Fibroblast of skin of left biceps (primary cell): Measurements from ENCODE around the gene USP7.
"Not testable (repeated sequence)": the region's sequence is repeated elsewhere in the genome, so short reads cannot be mapped to it uniquely, and the experiment has no call there.

Source experiments
- DNase-seq, 2 experiments: peaks; one replicate each; pipeline ENCODE4 v3.0.0-alpha.2; 2013; ENCODE audit warnings: low read depth in 2 of 2

Gene USP7

GRCh38 chr16:8963821-8964441 lies at the start of gene USP7:
USP7 (minus strand) TSS chr16:8963906; CDS start chr16:8963285, 621 bp downstream.
- DNase-seq: peak; percentile 73 to 75

GRCh38 chr16:9013508-9013864 lies 49.8 kb upstream of the USP7 start:
- no peak for DNase-seq

- DNase-seq: no peak
Observed at GRCh38 chr16:9012848-9013507, 49.3 kb upstream of the USP7 start.

- no peak for DNase-seq
Observed at GRCh38 chr16:9012330-9012729, 48.6 kb upstream of the USP7 start.

GRCh38 chr16:9008601-9009260 lies 45.0 kb upstream of the USP7 start:
- DNase-seq: peak in 1 of 2 experiments; percentile 21

- no peak for DNase-seq
Observed at GRCh38 chr16:9007177-9007794, 43.6 kb upstream of the USP7 start.

- DNase-seq: no peak
Observed at GRCh38 chr16:9004183-9004582, 40.5 kb upstream of the USP7 start.

GRCh38 chr16:9003763-9004162 lies 40.1 kb upstream of the USP7 start:
- no peak for DNase-seq

GRCh38 chr16:9003322-9003721 lies 39.6 kb upstream of the USP7 start:
- DNase-seq: no peak

GRCh38 chr16:9002042-9002441 lies 38.3 kb upstream of the USP7 start:
- no peak for DNase-seq

GRCh38 chr16:9000664-9001063 lies 37.0 kb upstream of the USP7 start:
- no peak for DNase-seq

GRCh38 chr16:8999800-9000199 lies 36.1 kb upstream of the USP7 start:
- DNase-seq: no peak

GRCh38 chr16:8998108-8998507 lies 34.4 kb upstream of the USP7 start:
- DNase-seq: peak; percentile 37 to 49

GRCh38 chr16:8996891-8997290 lies 33.2 kb upstream of the USP7 start:
- DNase-seq: no peak

GRCh38 chr16:8990445-8990844 lies 26.7 kb upstream of the USP7 start:
- DNase-seq: no peak

GRCh38 chr16:8989099-8989878 lies 25.6 kb upstream of the USP7 start:
- no peak for DNase-seq

GRCh38 chr16:8986818-8987191 lies 23.1 kb upstream of the USP7 start:
- DNase-seq: no peak

- no peak for DNase-seq
Observed at GRCh38 chr16:8986111-8986510, 22.4 kb upstream of the USP7 start.

GRCh38 chr16:8982816-8983215 lies 19.1 kb upstream of the USP7 start:
- DNase-seq: no peak

GRCh38 chr16:8981901-8982300 lies 18.2 kb upstream of the USP7 start:
- DNase-seq: not testable (repeated sequence)

- DNase-seq: not testable (repeated sequence)
Observed at GRCh38 chr16:8976189-8976588, 12.5 kb upstream of the USP7 start.

GRCh38 chr16:8975039-8975438 lies 11.3 kb upstream of the USP7 start:
- no peak for DNase-seq
